ENCODE measurements around the gene PDC. TPM values are rescaled to one million over a fixed set of nuclear protein-coding genes. Genes with fewer than 3 reads are reported as not detected.
"Not testable (repeated sequence)": the region's sequence is repeated elsewhere in the genome, so short reads cannot be mapped to it uniquely, and the experiment has no call there.

Gene PDC
- total and polyA plus RNA-seq, 2 experiments from 2014 or later, result 0.94 TPM; not detected in 1

DNA sequence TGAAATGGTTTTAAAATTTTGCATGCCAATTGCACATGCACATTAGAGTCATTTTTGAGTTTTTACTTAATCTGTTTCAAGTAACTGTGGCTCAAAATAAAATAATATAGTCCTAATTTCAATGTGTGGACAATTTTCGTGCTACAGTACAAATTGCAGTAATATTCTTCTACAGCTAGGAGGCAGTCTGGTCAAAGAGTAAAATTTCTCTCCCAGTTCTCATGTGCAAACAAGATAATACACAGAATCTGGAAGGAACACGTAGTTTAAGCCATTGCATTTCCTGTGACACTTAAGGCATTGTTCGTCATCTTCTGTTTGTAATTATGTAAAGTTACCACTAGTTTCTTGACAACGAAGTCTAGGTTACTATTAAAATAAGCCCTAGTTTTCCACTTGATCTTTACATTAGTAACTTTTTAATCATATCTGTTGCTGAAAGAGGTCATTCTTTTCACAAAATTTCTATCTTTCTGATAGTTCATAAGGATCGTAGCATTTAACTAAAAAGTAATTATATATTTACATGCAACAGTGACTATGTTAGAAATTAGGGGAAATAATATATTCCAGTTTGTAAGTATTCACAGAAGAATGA, 56.4 kb downstream of the PDC start:
- no peak overlapping the region for H3K4me3 ChIP-seq
- peaks cover 15% of the 10 kb centered on the region; the same call in 1 of the 2 replicates for H3F3A ChIP-seq (ENCODE audit: insufficient read depth)
- H3K9me2 ChIP-seq (ENCODE audit: insufficient read depth), result no peaks in the 10 kb centered on the region
- DNase-seq, result peak; percentile 85
- no peaks in the 10 kb centered on the region for H3K79me2 ChIP-seq (ENCODE audit: insufficient read depth)
- peaks cover 20% of the 10 kb centered on the region for H3K4me1 ChIP-seq (ENCODE audit: insufficient read depth)
- H2AFZ ChIP-seq, result no peak overlapping the region
- H3K4me2 ChIP-seq (ENCODE audit: unreplicated experiment), result peak overlapping the region; percentile 20
- no peaks in the 10 kb centered on the region for H3K27me3 ChIP-seq (replicated peaks; ENCODE audit: insufficient read depth)
- no peak for TF ChIP-seq EZH2phosphoT487 (IDR thresholded peaks at IDR 0.05; ENCODE audit: insufficient read depth, low read depth)
- no peak for TF ChIP-seq EZH2 (IDR thresholded peaks at IDR 0.05; ENCODE audit: insufficient read depth, poor library complexity, severe bottlenecking)
- H4K20me1 ChIP-seq (ENCODE audit: insufficient read depth), result no peaks in the 10 kb centered on the region
- no peaks in the 10 kb centered on the region for H3K9me3 ChIP-seq (ENCODE audit: low read depth)
- peak overlapping the region; percentile 57 for H3K9ac ChIP-seq
- H3K36me3 ChIP-seq (ENCODE audit: low read depth), result peaks cover 51% of the 10 kb centered on the region
- peak overlapping the region; percentile 58 for H3K27ac ChIP-seq
- in situ Hi-C loops (cut with MboI), result loop anchor here (10.0 kb wide), 1 partner anchor 580 kb away; no protein-coding TSS in a partner anchor
- 12 to 13% methylated on average over 5 of the region's 5 CpGs for WGBS, 2 experiments (ENCODE audit: low coverage in 1 of 2, low lambda C conversion rate in 2 of 2, missing lambda C conversion rate in 2 of 2)

GRCh38 chr1:186403632-186404031, 57.3 kb downstream of the PDC start:
- Histone ChIP-seq H4K20me1 (ENCODE audit: insufficient read depth) (no peaks in the 10 kb centered on the region), H3K9ac (no peak overlapping the region), H3F3A (ENCODE audit: insufficient read depth) (peaks cover 15% of the 10 kb centered on the region; the same call in 1 of the 2 replicates), H3K36me3 (ENCODE audit: low read depth) (peaks cover 52% of the 10 kb centered on the region), H3K27ac (no peak overlapping the region), H3K4me2 (ENCODE audit: unreplicated experiment) (no peak overlapping the region), H2AFZ (no peak overlapping the region), H3K9me2 (ENCODE audit: insufficient read depth) (no peaks in the 10 kb centered on the region), H3K4me3 (no peak overlapping the region), H3K9me3 (ENCODE audit: low read depth) (no peaks in the 10 kb centered on the region), H3K27me3 (replicated peaks; ENCODE audit: insufficient read depth) (no peaks in the 10 kb centered on the region), H3K79me2 (ENCODE audit: insufficient read depth) (no peaks in the 10 kb centered on the region), H3K4me1 (ENCODE audit: insufficient read depth) (peaks cover 20% of the 10 kb centered on the region)
- in situ Hi-C loops (cut with MboI), result loop anchor here (10.0 kb wide), 1 partner anchor 581 kb away; no protein-coding TSS in a partner anchor
- TF ChIP-seq EZH2 (IDR thresholded peaks at IDR 0.05; ENCODE audit: insufficient read depth, poor library complexity, severe bottlenecking) (no peak), EZH2phosphoT487 (IDR thresholded peaks at IDR 0.05; ENCODE audit: insufficient read depth, low read depth) (no peak)
- no peak for DNase-seq

GRCh38 chr1:186401446-186401845, 59.5 kb downstream of the PDC start:
- Histone ChIP-seq H3F3A (ENCODE audit: insufficient read depth) (peaks cover 15% of the 10 kb centered on the region; the same call in 1 of the 2 replicates), H3K36me3 (ENCODE audit: low read depth) (peaks cover 37% of the 10 kb centered on the region), H3K4me1 (ENCODE audit: insufficient read depth) (peaks cover 20% of the 10 kb centered on the region)
- not testable (repeated sequence) for H3K27me3 ChIP-seq (replicated peaks; ENCODE audit: insufficient read depth); H2AFZ ChIP-seq; H4K20me1 ChIP-seq (ENCODE audit: insufficient read depth); H3K9ac ChIP-seq; H3K4me2 ChIP-seq (ENCODE audit: unreplicated experiment); H3K27ac ChIP-seq; H3K4me3 ChIP-seq; H3K79me2 ChIP-seq (ENCODE audit: insufficient read depth); H3K9me3 ChIP-seq (ENCODE audit: low read depth); H3K9me2 ChIP-seq (ENCODE audit: insufficient read depth)
- DNase-seq, result peak; percentile 9
- in situ Hi-C loops (cut with MboI), result loop anchor here (10.0 kb wide), 1 partner anchor 583 kb away; no protein-coding TSS in a partner anchor
- WGBS, 2 experiments (ENCODE audit: low coverage in 1 of 2, low lambda C conversion rate in 2 of 2, missing lambda C conversion rate in 2 of 2), result 100% methylated on average over 2 of the region's 2 CpGs

Other genes with a start within 250 kb of the PDC start
- gene PRG4, start 164.8 kb downstream of the PDC start, total RNA-seq (2014; rRNA removed; shearing (Covaris generic)), result not detected in 2 replicates
- gene PRG4, start 164.8 kb downstream of the PDC start, polyA plus RNA-seq (2016; fragmentation: Nextera tagmentation; extraction: Ambion mirVana), result 0.06 and 0.08 TPM in 2 replicates
- gene TPR, start 85.9 kb downstream of the PDC start, total RNA-seq (2014; rRNA removed; shearing (Covaris generic)), result 35.5 and 46.2 TPM in 2 replicates
- 86.6 and 98.2 TPM in 2 replicates for gene TPR, start 85.9 kb downstream of the PDC start, polyA plus RNA-seq (2016; fragmentation: Nextera tagmentation; extraction: Ambion mirVana)
- gene ODR4, start 85.3 kb downstream of the PDC start, total RNA-seq (2014; rRNA removed; shearing (Covaris generic)), result 12.6 and 18.6 TPM in 2 replicates
- gene ODR4, start 85.3 kb downstream of the PDC start, polyA plus RNA-seq (2016; fragmentation: Nextera tagmentation; extraction: Ambion mirVana), result 19.4 and 23.0 TPM in 2 replicates
- gene PTGS2, start 219.3 kb upstream of the PDC start, total RNA-seq (2014; rRNA removed; shearing (Covaris generic)), result 67.9 and 69.3 TPM in 2 replicates
- 50.4 and 50.8 TPM in 2 replicates for gene PTGS2, start 219.3 kb upstream of the PDC start, polyA plus RNA-seq (2016; fragmentation: Nextera tagmentation; extraction: Ambion mirVana)